Ishikawa (cell line): ENCODE data around the gene INSYN2B.

ENCODE experiments used
- EGR1 ChIP-seq: IDR thresholded peaks from 2 replicates; pipeline ENCODE4 v1.6.1; 2012
- EP300 ChIP-seq: IDR thresholded peaks from 2 replicates; pipeline ENCODE4 v1.6.1; 2012; ENCODE audit warnings: borderline replicate concordance
- TAF1 ChIP-seq: IDR thresholded peaks from 2 replicates; pipeline ENCODE4 v1.6.1; 2012; ENCODE audit warnings: low read depth, mild to moderate bottlenecking
- TEAD4 ChIP-seq: IDR thresholded peaks from 2 replicates; pipeline ENCODE4 v1.6.1; 2012
- YY1 ChIP-seq: IDR thresholded peaks from 2 replicates; pipeline ENCODE4 v1.6.1; 2012; ENCODE audit warnings: low read depth
- ZBTB7A ChIP-seq: IDR thresholded peaks from 2 replicates; pipeline ENCODE4 v1.6.1; 2012; ENCODE audit warnings: low read depth
- TF ChIP-seq, protein P1 (sequence below): IDR thresholded peaks from 2 replicates; pipeline ENCODE4 v1.6.1; 2012; ENCODE audit warnings: low read depth, mild to moderate bottlenecking
- TF ChIP-seq, protein P2 (sequence below): IDR thresholded peaks from 2 replicates; pipeline ENCODE4 v1.6.1; 2012

DNA sequence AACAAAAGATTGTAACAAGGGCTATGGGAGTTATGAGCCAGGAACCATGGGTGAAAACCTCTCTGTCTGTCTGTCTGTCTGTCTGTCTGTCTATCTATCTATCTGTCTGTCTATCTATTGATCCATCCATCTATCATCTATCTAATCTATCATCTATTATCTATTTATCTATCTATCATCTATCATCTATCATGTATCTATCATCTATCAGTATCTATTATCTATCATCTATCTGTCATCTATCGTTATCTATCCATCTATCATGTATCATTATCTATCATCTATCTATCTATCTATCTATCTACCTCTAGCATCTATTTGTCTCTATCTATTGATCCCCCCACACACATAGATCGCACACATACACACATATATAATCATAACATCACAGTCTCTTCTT lies 112.9 kb downstream of the INSYN2B start:
- TF ChIP-seq, protein P1, sequence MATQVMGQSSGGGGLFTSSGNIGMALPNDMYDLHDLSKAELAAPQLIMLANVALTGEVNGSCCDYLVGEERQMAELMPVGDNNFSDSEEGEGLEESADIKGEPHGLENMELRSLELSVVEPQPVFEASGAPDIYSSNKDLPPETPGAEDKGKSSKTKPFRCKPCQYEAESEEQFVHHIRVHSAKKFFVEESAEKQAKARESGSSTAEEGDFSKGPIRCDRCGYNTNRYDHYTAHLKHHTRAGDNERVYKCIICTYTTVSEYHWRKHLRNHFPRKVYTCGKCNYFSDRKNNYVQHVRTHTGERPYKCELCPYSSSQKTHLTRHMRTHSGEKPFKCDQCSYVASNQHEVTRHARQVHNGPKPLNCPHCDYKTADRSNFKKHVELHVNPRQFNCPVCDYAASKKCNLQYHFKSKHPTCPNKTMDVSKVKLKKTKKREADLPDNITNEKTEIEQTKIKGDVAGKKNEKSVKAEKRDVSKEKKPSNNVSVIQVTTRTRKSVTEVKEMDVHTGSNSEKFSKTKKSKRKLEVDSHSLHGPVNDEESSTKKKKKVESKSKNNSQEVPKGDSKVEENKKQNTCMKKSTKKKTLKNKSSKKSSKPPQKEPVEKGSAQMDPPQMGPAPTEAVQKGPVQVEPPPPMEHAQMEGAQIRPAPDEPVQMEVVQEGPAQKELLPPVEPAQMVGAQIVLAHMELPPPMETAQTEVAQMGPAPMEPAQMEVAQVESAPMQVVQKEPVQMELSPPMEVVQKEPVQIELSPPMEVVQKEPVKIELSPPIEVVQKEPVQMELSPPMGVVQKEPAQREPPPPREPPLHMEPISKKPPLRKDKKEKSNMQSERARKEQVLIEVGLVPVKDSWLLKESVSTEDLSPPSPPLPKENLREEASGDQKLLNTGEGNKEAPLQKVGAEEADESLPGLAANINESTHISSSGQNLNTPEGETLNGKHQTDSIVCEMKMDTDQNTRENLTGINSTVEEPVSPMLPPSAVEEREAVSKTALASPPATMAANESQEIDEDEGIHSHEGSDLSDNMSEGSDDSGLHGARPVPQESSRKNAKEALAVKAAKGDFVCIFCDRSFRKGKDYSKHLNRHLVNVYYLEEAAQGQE = no peak
- TF ChIP-seq EGR1 = no peak
- TF ChIP-seq, protein P2, sequence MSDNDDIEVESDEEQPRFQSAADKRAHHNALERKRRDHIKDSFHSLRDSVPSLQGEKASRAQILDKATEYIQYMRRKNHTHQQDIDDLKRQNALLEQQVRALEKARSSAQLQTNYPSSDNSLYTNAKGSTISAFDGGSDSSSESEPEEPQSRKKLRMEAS = no peak
- no peak for TF ChIP-seq TEAD4
- TF ChIP-seq YY1 = no peak
- no peak for TF ChIP-seq ZBTB7A
- no peak for TF ChIP-seq TAF1
- TF ChIP-seq EP300 = no peak
